CD14-positive monocyte (primary cell): ENCODE data around the gene KIAA1549. TPM values are rescaled to one million over a fixed set of nuclear protein-coding genes. Genes with fewer than 3 reads are reported as not detected.

Experiments used
- DNase-seq, 3 donors: peaks; one replicate each; pipeline ENCODE4 v3.0.0-alpha.2; 2011 to 2022
- H2AFZ ChIP-seq: 2 replicates; pipeline ENCODE4 v1.6.0; 2012; ENCODE audit warnings: mild to moderate bottlenecking, low read depth, low read length, inconsistent platforms; ENCODE audit not compliant: insufficient read depth, poor library complexity, severe bottlenecking
- H3K27ac ChIP-seq, 2 donors: 1 replicate in 1 of 2; 2 replicates in 1 of 2; pipeline ENCODE4 v1.5.1; 2012 to 2013; ENCODE audit warnings: low read length in 2 of 2, control low read depth in 1 of 2, inconsistent platforms in 1 of 2, low read depth in 1 of 2, mild to moderate bottlenecking in 1 of 2
- H3K27me3 ChIP-seq, 2 donors: one replicate each; pipeline versions ENCODE4 v1.6.0 to v1.6.1; 2011 to 2013; ENCODE audit warnings: low read length in 2 of 2; ENCODE audit not compliant: control insufficient read depth in 2 of 2, insufficient read depth in 2 of 2
- H3K36me3 ChIP-seq, 2 donors: replicated peaks in 1 of 2; 1 replicate in 1 of 2; 2 replicates in 1 of 2; pipeline versions ENCODE4 v1.5.1 to v1.6.1; 2012 to 2013; ENCODE audit warnings: low read length in 2 of 2, control low read depth in 1 of 2, inconsistent platforms in 1 of 2, mild to moderate bottlenecking in 1 of 2; ENCODE audit not compliant: insufficient read depth in 2 of 2, control insufficient read depth in 1 of 2
- H3K4me1 ChIP-seq, 2 donors: 1 replicate in 1 of 2; 2 replicates in 1 of 2; pipeline versions ENCODE4 v1.5.1 to v1.6.1; 2012 to 2013; ENCODE audit warnings: low read length in 2 of 2, control low read depth in 1 of 2, inconsistent platforms in 1 of 2, mild to moderate bottlenecking in 1 of 2, moderate library complexity in 1 of 2; ENCODE audit not compliant: insufficient read depth in 2 of 2, control insufficient read depth in 1 of 2
- H3K4me2 ChIP-seq: replicated peaks from 2 replicates; pipeline ENCODE3; 2012; ENCODE audit warnings: low read length, moderate library complexity, mild to moderate bottlenecking; ENCODE audit not compliant: poor library complexity, severe bottlenecking; ENCODE audit errors: extremely low read depth
- H3K4me3 ChIP-seq, 3 experiments: fragments of 200-600 bp in 1 of 3; sonication (generic) in 1 of 3; replicated peaks in 1 of 3; 1 replicate in 2 of 3; 2 replicates in 1 of 3; pipeline ENCODE4 v1.5.1; 2011 to 2013; ENCODE audit warnings: low read length in 3 of 3, mild to moderate bottlenecking in 3 of 3, control low read depth in 2 of 3, low read depth in 2 of 3, inconsistent platforms in 1 of 3, moderate library complexity in 1 of 3
- H3K79me2 ChIP-seq: 2 replicates; pipeline ENCODE4 v1.6.0; 2012; ENCODE audit warnings: mild to moderate bottlenecking, control low read depth, inconsistent platforms, low read length, moderate library complexity; ENCODE audit not compliant: insufficient read depth
- H3K9ac ChIP-seq: 2 replicates; pipeline ENCODE4 v1.6.0; 2017; ENCODE audit warnings: low read length, mild to moderate bottlenecking; ENCODE audit not compliant: insufficient read depth, poor library complexity, severe bottlenecking
- H3K9me3 ChIP-seq, 2 donors: replicated peaks in 1 of 2; 1 replicate in 1 of 2; 2 replicates in 1 of 2; pipeline versions ENCODE4 v1.5.1 to v1.6.1; 2012 to 2013; ENCODE audit warnings: low read length in 2 of 2, control low read depth in 1 of 2; ENCODE audit not compliant: control insufficient read depth in 1 of 2, insufficient read depth in 1 of 2
- H4K20me1 ChIP-seq: 2 replicates; pipeline ENCODE4 v1.6.0; 2012; ENCODE audit warnings: mild to moderate bottlenecking, low read length, control low read depth, moderate library complexity; ENCODE audit not compliant: insufficient read depth
- H3K27ac Mint-ChIP-seq, 7 donors: one replicate each; pipeline ENCODE4 v1.8.0; 2020; ENCODE audit warnings: mild to moderate bottlenecking in 7 of 7, mixed read lengths in 7 of 7, moderate library complexity in 6 of 7, inconsistent platforms in 2 of 7
- H3K27me3 Mint-ChIP-seq, 3 donors: one replicate each; pipeline ENCODE4 v1.8.0; 2021 to 2022; ENCODE audit warnings: low read depth in 3 of 3, mild to moderate bottlenecking in 3 of 3, mixed read lengths in 3 of 3, moderate library complexity in 3 of 3, inconsistent platforms in 1 of 3
- H3K36me3 Mint-ChIP-seq, 2 donors: one replicate each; pipeline ENCODE4 v1.8.0; 2020; ENCODE audit warnings: mixed read lengths in 2 of 2, inconsistent platforms in 1 of 2, mild to moderate bottlenecking in 1 of 2
- H3K4me1 Mint-ChIP-seq: one replicate; pipeline ENCODE4 v1.8.0; 2020; ENCODE audit warnings: mild to moderate bottlenecking, mixed read lengths
- H3K4me3 Mint-ChIP-seq, 2 donors: one replicate each; pipeline ENCODE4 v1.8.0; 2020; ENCODE audit warnings: mild to moderate bottlenecking in 2 of 2, mixed read lengths in 2 of 2, moderate library complexity in 1 of 2
- H3K9me3 Mint-ChIP-seq, 7 donors: one replicate each; pipeline ENCODE4 v1.8.0; 2020 to 2022; ENCODE audit warnings: mixed read lengths in 7 of 7, mild to moderate bottlenecking in 6 of 7, moderate library complexity in 6 of 7, inconsistent platforms in 2 of 7
- WGBS: methylation state at CpG from one replicate; pipeline ENCODE4 v1.1.5; 2013; ENCODE audit warnings: missing lambda C conversion rate; ENCODE audit not compliant: insufficient coverage; 5-methylcytosine and 5-hydroxymethylcytosine counted together
- intact Hi-C, 2 donors: fragments of 100-400 bp; cut with micrococcal nuclease; formaldehyde crosslinking; loops; one replicate each; pipeline versions ENCODE4 v1.15.0 to v1.15.1; 2023
- polyA plus RNA-seq, 3 donors: library from polyadenylated mRNA; depleted of rRNA in 1 of 3; unstranded in 2 of 3; stranded (reverse) in 1 of 3; fragments of 300-500 nt in 2 of 3; fragments of >200 nt in 1 of 3; fragmentation: Illumina TruSeq in 2 of 3; gene quantifications; 1 replicate in 2 of 3; 2 replicates in 1 of 3; pipeline ENCODE4 v1.2.3, GENCODE V29; 2012 to 2021
- TF ChIP-seq, protein P1 (sequence below): fragments of 200-600 bp; IDR thresholded peaks from one replicate; pipeline ENCODE4 v1.8.0; 2022; ENCODE audit warnings: antibody characterized with exemption, mild to moderate bottlenecking

The KIAA1549 gene
- polyA plus RNA-seq, 3 donors: 0.03 TPM; not detected in 1

DNA sequence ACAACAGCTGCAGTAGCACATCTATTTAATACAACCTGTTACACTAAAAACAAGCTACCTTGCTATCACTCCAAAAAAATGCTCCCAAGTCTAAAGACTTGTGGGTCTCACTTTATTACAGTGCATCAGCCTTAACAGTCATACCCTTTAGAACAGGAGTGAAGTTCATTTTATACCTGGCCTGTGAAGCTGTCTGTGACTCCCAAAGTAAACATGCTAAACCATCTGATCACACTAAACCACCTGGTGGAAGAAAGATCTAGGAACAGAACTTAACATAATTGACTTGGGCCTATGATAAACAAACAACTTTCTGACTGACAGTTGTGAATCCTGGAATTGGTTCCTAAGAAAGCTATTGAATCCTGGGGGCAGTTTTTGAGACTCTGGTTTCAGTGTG is 102.3 kb downstream of the KIAA1549 start:
- no peaks in the 10 kb centered on the region for H3K4me1 Mint-ChIP-seq
- Histone ChIP-seq H3K4me2 (no peak overlapping the region), H3K9ac (no peak overlapping the region), H3K27me3 (no peaks in the 10 kb centered on the region), H3K4me1 (no peaks in the 10 kb centered on the region), H3K9me3 (no peaks in the 10 kb centered on the region), H4K20me1 (no peaks in the 10 kb centered on the region), H3K79me2 (no peaks in the 10 kb centered on the region), H3K27ac (no peak overlapping the region), H3K36me3 (no peaks in the 10 kb centered on the region), H3K4me3 (no peak overlapping the region), H2AFZ (no peak overlapping the region)
- intact Hi-C loops: no loop called here
- peaks cover 0 to 1% (median 0%) of the 10 kb centered on the region in 3 donors for H3K27me3 Mint-ChIP-seq
- no peak overlapping the region for H3K4me3 Mint-ChIP-seq
- TF ChIP-seq, protein P1, sequence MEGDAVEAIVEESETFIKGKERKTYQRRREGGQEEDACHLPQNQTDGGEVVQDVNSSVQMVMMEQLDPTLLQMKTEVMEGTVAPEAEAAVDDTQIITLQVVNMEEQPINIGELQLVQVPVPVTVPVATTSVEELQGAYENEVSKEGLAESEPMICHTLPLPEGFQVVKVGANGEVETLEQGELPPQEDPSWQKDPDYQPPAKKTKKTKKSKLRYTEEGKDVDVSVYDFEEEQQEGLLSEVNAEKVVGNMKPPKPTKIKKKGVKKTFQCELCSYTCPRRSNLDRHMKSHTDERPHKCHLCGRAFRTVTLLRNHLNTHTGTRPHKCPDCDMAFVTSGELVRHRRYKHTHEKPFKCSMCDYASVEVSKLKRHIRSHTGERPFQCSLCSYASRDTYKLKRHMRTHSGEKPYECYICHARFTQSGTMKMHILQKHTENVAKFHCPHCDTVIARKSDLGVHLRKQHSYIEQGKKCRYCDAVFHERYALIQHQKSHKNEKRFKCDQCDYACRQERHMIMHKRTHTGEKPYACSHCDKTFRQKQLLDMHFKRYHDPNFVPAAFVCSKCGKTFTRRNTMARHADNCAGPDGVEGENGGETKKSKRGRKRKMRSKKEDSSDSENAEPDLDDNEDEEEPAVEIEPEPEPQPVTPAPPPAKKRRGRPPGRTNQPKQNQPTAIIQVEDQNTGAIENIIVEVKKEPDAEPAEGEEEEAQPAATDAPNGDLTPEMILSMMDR: no peak
- H3K36me3 Mint-ChIP-seq: no peaks in the 10 kb centered on the region
- no peak overlapping the region for H3K27ac Mint-ChIP-seq
- H3K9me3 Mint-ChIP-seq: no peaks in the 10 kb centered on the region
- DNase-seq: no peak

DNA sequence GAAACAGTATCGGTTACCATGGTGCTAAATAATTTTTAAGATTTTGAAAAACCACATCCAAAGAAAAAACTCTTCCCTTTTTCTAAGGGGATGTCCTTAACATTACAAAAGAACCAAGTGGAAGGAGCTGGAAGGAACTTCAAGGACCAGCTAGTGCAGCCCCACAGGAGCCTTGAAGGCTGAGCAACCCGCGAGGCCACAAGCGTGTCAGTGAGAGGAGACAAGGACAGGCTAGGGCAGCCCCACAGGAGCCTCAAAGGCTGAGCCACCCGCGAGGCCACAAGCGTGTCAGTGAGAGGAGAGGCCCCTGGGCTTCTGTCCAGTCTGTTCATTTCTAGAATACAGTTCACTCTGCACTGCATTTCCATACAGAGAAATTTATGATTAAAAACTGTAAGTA is 103.1 kb downstream of the KIAA1549 start:
- Mint-ChIP-seq H3K36me3 (no peaks in the 10 kb centered on the region), H3K27me3 (peaks cover 0 to 1% (median 0%) of the 10 kb centered on the region in 3 donors), H3K4me1 (no peaks in the 10 kb centered on the region), H3K9me3 (no peaks in the 10 kb centered on the region), H3K27ac (no peak overlapping the region), H3K4me3 (no peak overlapping the region)
- Histone ChIP-seq H3K9ac (no peak overlapping the region), H3K4me1 (no peaks in the 10 kb centered on the region), H2AFZ (no peak overlapping the region), H4K20me1 (no peaks in the 10 kb centered on the region), H3K9me3 (no peaks in the 10 kb centered on the region), H3K27ac (no peak overlapping the region), H3K36me3 (no peaks in the 10 kb centered on the region), H3K79me2 (no peaks in the 10 kb centered on the region), H3K4me2 (no peak overlapping the region), H3K27me3 (no peaks in the 10 kb centered on the region), H3K4me3 (no peak overlapping the region)
- no peak for DNase-seq
- WGBS: 97% methylated on average over 3 of the region's 7 CpGs
- intact Hi-C loops: no loop called here
- TF ChIP-seq, protein P1: no peak
